IMR-90 (cell line): ENCODE data around the gene NBEAL1. TPM values are rescaled to one million over a fixed set of nuclear protein-coding genes. Genes with fewer than 3 reads are reported as not detected.
"Not testable (repeated sequence)": the region's sequence is repeated elsewhere in the genome, so short reads cannot be mapped to it uniquely, and the experiment has no call there.

Source experiments
- ATAC-seq: fragments of 200-7000 bp; cut with Tn5 transposase; 2 replicates; pipeline ENCODE4 v1.9.1; 2020; ENCODE audit warnings: low read depth, mild to moderate bottlenecking, moderate library complexity
- BruUV-seq: library from RNA; stranded (reverse); fragments of 400-500 nt; replicated peaks from 2 replicates; lab custom pipeline; 2021; lab: Mats Ljungman, UMichigan
- CTCF ChIA-PET: fragments of 300-600 bp; formaldehyde crosslinking; extraction: SDS; loops from one replicate; lab custom pipeline; 2021; ENCODE audit warnings: antibody characterized with exemption; lab: Yijun Ruan, JAX
- POLR2A ChIA-PET: fragments of 300-600 bp; sonication (Branson Sonifier 250); formaldehyde crosslinking; loops from one replicate; lab custom pipeline; 2022; ENCODE audit warnings: antibody characterized with exemption; ENCODE audit not compliant: unreplicated experiment; lab: Charles Lee
- DNase-seq: peaks from one replicate; pipeline ENCODE4 v3.0.0; 2013
- H2AFZ ChIP-seq: replicated peaks from 2 replicates; pipeline ENCODE3; 2013; ENCODE audit warnings: low read length, mild to moderate bottlenecking; ENCODE audit not compliant: poor library complexity
- H2AK5ac ChIP-seq: 2 replicates; pipeline ENCODE4 v1.6.1; 2013; ENCODE audit warnings: low read depth, low read length, inconsistent platforms
- H2AK9ac ChIP-seq: replicated peaks from 2 replicates; pipeline ENCODE3; 2013; ENCODE audit warnings: mild to moderate bottlenecking, low read depth, low read length, moderate library complexity; ENCODE audit not compliant: poor library complexity
- H2BK120ac ChIP-seq: 2 replicates; pipeline ENCODE4 v1.6.1; 2013; ENCODE audit warnings: low read depth, low read length, inconsistent platforms
- H2BK15ac ChIP-seq: 3 replicates; pipeline ENCODE4 v1.6.1; 2013; ENCODE audit warnings: low read depth, low read length, inconsistent platforms
- H2BK20ac ChIP-seq: 2 replicates; pipeline ENCODE4 v1.6.1; 2013; ENCODE audit warnings: low read depth, mild to moderate bottlenecking, inconsistent platforms, low read length, moderate library complexity
- H2BK5ac ChIP-seq: 2 replicates; pipeline ENCODE4 v1.6.1; 2013; ENCODE audit warnings: mild to moderate bottlenecking, low read depth, low read length, inconsistent platforms; ENCODE audit not compliant: poor library complexity, severe bottlenecking
- H3K14ac ChIP-seq: replicated peaks from 2 replicates; pipeline ENCODE4 v1.6.1; 2013; ENCODE audit warnings: low read depth, low read length, inconsistent platforms
- H3K18ac ChIP-seq: 2 replicates; pipeline ENCODE4 v1.6.1; 2013; ENCODE audit warnings: low read depth, low read length, control low read depth
- H3K23ac ChIP-seq: 2 replicates; pipeline ENCODE4 v1.6.1; 2013; ENCODE audit warnings: low read depth, low read length, inconsistent platforms
- H3K27ac ChIP-seq: 2 replicates; pipeline ENCODE4 v1.5.1; 2013; ENCODE audit warnings: mild to moderate bottlenecking, control low read depth, low read length; ENCODE audit not compliant: insufficient read depth
- H3K27me3 ChIP-seq: 2 replicates; pipeline ENCODE4 v1.6.1; 2013; ENCODE audit warnings: low read length; ENCODE audit not compliant: control insufficient read depth, insufficient read depth
- H3K36me3 ChIP-seq: 2 replicates; pipeline ENCODE4 v1.6.1; 2013; ENCODE audit warnings: low read length, mixed read lengths; ENCODE audit not compliant: control insufficient read depth, insufficient read depth
- H3K4ac ChIP-seq: 2 replicates; pipeline ENCODE4 v1.6.1; 2013; ENCODE audit warnings: low read depth, low read length, inconsistent platforms
- H3K4me1 ChIP-seq: 2 replicates; pipeline ENCODE4 v1.6.1; 2013; ENCODE audit warnings: low read length, mixed read lengths; ENCODE audit not compliant: control insufficient read depth, insufficient read depth
- H3K4me2 ChIP-seq: 2 replicates; pipeline ENCODE4 v1.6.1; 2013; ENCODE audit warnings: low read depth, mild to moderate bottlenecking, control low read depth, low read length, moderate library complexity
- H3K4me3 ChIP-seq: 2 replicates; pipeline ENCODE4 v1.5.1; 2013; ENCODE audit warnings: low read depth, mild to moderate bottlenecking, control low read depth, low read length, moderate library complexity; ENCODE audit not compliant: insufficient read depth
- H3K56ac ChIP-seq: 2 replicates; pipeline ENCODE4 v1.6.1; 2013; ENCODE audit warnings: low read length, inconsistent platforms; ENCODE audit not compliant: insufficient read depth; ENCODE audit errors: extremely low read depth
- H3K79me1 ChIP-seq, 2 experiments: 2 replicates each; pipeline ENCODE4 v1.6.1; 2013; ENCODE audit warnings: low read length in 2 of 2, inconsistent platforms in 1 of 2, low read depth in 1 of 2
- H3K9ac ChIP-seq: 2 replicates; pipeline ENCODE4 v1.6.1; 2013; ENCODE audit warnings: low read depth, low read length, control low read depth
- H3K9me1 ChIP-seq: 2 replicates; pipeline ENCODE4 v1.6.1; 2013; ENCODE audit warnings: low read length, inconsistent platforms; ENCODE audit not compliant: insufficient read depth
- H3K9me3 ChIP-seq: 2 replicates; pipeline ENCODE4 v1.6.1; 2013; ENCODE audit warnings: low read length; ENCODE audit not compliant: control insufficient read depth, insufficient read depth
- H4K20me1 ChIP-seq: 2 replicates; pipeline ENCODE4 v1.6.1; 2013; ENCODE audit warnings: low read length, inconsistent platforms; ENCODE audit not compliant: insufficient read depth
- H4K5ac ChIP-seq: 2 replicates; pipeline ENCODE4 v1.6.1; 2013; ENCODE audit warnings: mild to moderate bottlenecking, low read depth, low read length, control low read depth
- H4K8ac ChIP-seq, 2 experiments: 2 replicates each; pipeline ENCODE4 v1.6.1; 2013; ENCODE audit warnings: low read depth in 2 of 2, low read length in 2 of 2, control low read depth in 1 of 2, inconsistent platforms in 1 of 2
- H4K91ac ChIP-seq: 2 replicates; pipeline ENCODE4 v1.6.1; 2013; ENCODE audit warnings: low read depth, low read length, inconsistent platforms; ENCODE audit not compliant: insufficient read depth
- WGBS, 2 experiments: methylation state at CpG; one replicate each; pipeline versions ENCODE4 v1.1.5 to v1.1.7; 2013; ENCODE audit warnings: missing lambda C conversion rate in 2 of 2; ENCODE audit not compliant: insufficient read length in 1 of 2; ENCODE audit errors: extremely low coverage in 2 of 2; 5-methylcytosine and 5-hydroxymethylcytosine counted together
- dilution Hi-C: fragments of 300-500 bp; cut with HindIII; formaldehyde crosslinking; loops from one replicate; pipeline ENCODE4 v1.14.3; 2018; ENCODE audit warnings: low sequenced_read_pairs; ENCODE audit not compliant: unreplicated experiment
- in situ Hi-C: fragments of 300-500 bp; cut with MboI; formaldehyde crosslinking; loops from 3 replicates; pipeline ENCODE4 v1.14.3; 2019; ENCODE audit warnings: low sequenced_read_pairs, inconsistent platforms, mixed read lengths
- intact Hi-C: fragments of 100-400 bp; cut with micrococcal nuclease; formaldehyde crosslinking; loops from 2 replicates; pipeline ENCODE4 v1.10.0; 2022
- polyA plus RNA-seq, 3 experiments: library from polyadenylated mRNA; depleted of rRNA; stranded (reverse); fragments of >200 nt; gene quantifications; 2 replicates each; pipeline ENCODE4 v1.2.3, GENCODE V29; 2012; ENCODE audit warnings: low replicate concordance in 1 of 3
- total RNA-seq: library from RNA; depleted of rRNA; stranded (reverse); fragments of >200 nt; gene quantifications from 2 replicates; pipeline ENCODE4 v1.2.3, GENCODE V29; 2012

Gene NBEAL1
- total and polyA plus RNA-seq, 2 of the 4 experiments (the other 2 are of a cell fraction): 6.4 to 38.0 TPM

GRCh38 chr2:203115201-203115700 is 100.6 kb downstream of the NBEAL1 start:
- H4K91ac ChIP-seq, H2BK120ac ChIP-seq, H3K18ac ChIP-seq, H2AK5ac ChIP-seq, H3K4ac ChIP-seq, H2AK9ac ChIP-seq, H2BK15ac ChIP-seq, H3K9me3 ChIP-seq, H3K27me3 ChIP-seq, H3K23ac ChIP-seq, ATAC-seq, H3K14ac ChIP-seq, H3K27ac ChIP-seq, H3K56ac ChIP-seq, H4K20me1 ChIP-seq, in situ Hi-C loops, intact Hi-C loops, BruUV-seq, POLR2A ChIA-PET, H4K5ac ChIP-seq, H4K8ac ChIP-seq, H3K4me1 ChIP-seq, dilution Hi-C loops, H2BK5ac ChIP-seq, DNase-seq, H3K79me1 ChIP-seq, H3K9me1 ChIP-seq, H3K4me2 ChIP-seq, H3K9ac ChIP-seq, H2BK20ac ChIP-seq, H3K4me3 ChIP-seq, H2AFZ ChIP-seq: not testable (repeated sequence)
- CTCF ChIA-PET: interaction anchor here (0.6 kb wide), 1 partner anchor 13 kb away, joined by 4 read pairs; no protein-coding TSS in a partner anchor
- peaks cover 23% of the 10 kb centered on the region for H3K36me3 ChIP-seq
- whole genome bisulfite sequencing, 2 experiments: 100% methylated on average over 2 of the region's 7 CpGs; no CpG with 5 or more reads in 1 of the 2 experiments
